IPS-18c (cell line): ENCODE measurements around the gene KBTBD12.

Source experiments
- H3K4me3 ChIP-seq: 2 replicates; pipeline ENCODE4 v1.7.0; 2013; ENCODE audit warnings: low read depth, mild to moderate bottlenecking, low read length, moderate library complexity; ENCODE audit not compliant: insufficient read depth
- H3K9me3 ChIP-seq: one replicate; pipeline ENCODE4 v1.6.1; 2013; ENCODE audit warnings: mild to moderate bottlenecking, low read length, moderate library complexity; ENCODE audit not compliant: control insufficient read depth, insufficient read depth

Gene KBTBD12

GRCh38 chr3:127929818-127930413 lies 14.9 kb downstream of the KBTBD12 start:
- Histone ChIP-seq H3K9me3 (no peaks in the 10 kb centered on the region), H3K4me3 (no peak overlapping the region)

- H3K4me3 ChIP-seq: no peak overlapping the region
- no peaks in the 10 kb centered on the region for H3K9me3 ChIP-seq
Measured at GRCh38 chr3:127933396-127933795, 18.4 kb downstream of the KBTBD12 start.

GRCh38 chr3:127938800-127939199 lies 23.8 kb downstream of the KBTBD12 start:
- H3K4me3 ChIP-seq: no peak overlapping the region
- no peaks in the 10 kb centered on the region for H3K9me3 ChIP-seq

- H3K9me3 ChIP-seq: no peaks in the 10 kb centered on the region
- H3K4me3 ChIP-seq: no peak overlapping the region
Measured at GRCh38 chr3:127940116-127940515, 25.1 kb downstream of the KBTBD12 start.

- Histone ChIP-seq H3K9me3 (no peaks in the 10 kb centered on the region), H3K4me3 (no peak overlapping the region)
Measured at GRCh38 chr3:127942613-127943012, 27.6 kb downstream of the KBTBD12 start.

GRCh38 chr3:127948211-127948610 lies 33.2 kb downstream of the KBTBD12 start:
- no peak overlapping the region for H3K4me3 ChIP-seq
- no peaks in the 10 kb centered on the region for H3K9me3 ChIP-seq

- Histone ChIP-seq H3K9me3 (no peaks in the 10 kb centered on the region), H3K4me3 (no peak overlapping the region)
Measured at GRCh38 chr3:127949446-127950055, 34.5 kb downstream of the KBTBD12 start.

GRCh38 chr3:127951276-127951675 lies 36.2 kb downstream of the KBTBD12 start:
- Histone ChIP-seq H3K4me3 (no peak overlapping the region), H3K9me3 (no peaks in the 10 kb centered on the region)

- H3K4me3 ChIP-seq: no peak overlapping the region
- no peaks in the 10 kb centered on the region for H3K9me3 ChIP-seq
Measured at GRCh38 chr3:127953091-127954035, 38.3 kb downstream of the KBTBD12 start.

GRCh38 chr3:127954640-127955039 lies 39.6 kb downstream of the KBTBD12 start:
- Histone ChIP-seq H3K4me3 (no peak overlapping the region), H3K9me3 (no peaks in the 10 kb centered on the region)

- no peaks in the 10 kb centered on the region for H3K9me3 ChIP-seq
- H3K4me3 ChIP-seq: no peak overlapping the region
Measured at GRCh38 chr3:127955728-127956127, 40.7 kb downstream of the KBTBD12 start.

- Histone ChIP-seq H3K9me3 (no peaks in the 10 kb centered on the region), H3K4me3 (no peak overlapping the region)
Measured at GRCh38 chr3:127959041-127959440, 44.0 kb downstream of the KBTBD12 start.

GRCh38 chr3:127959873-127960272 lies 44.8 kb downstream of the KBTBD12 start:
- Histone ChIP-seq H3K4me3 (no peak overlapping the region), H3K9me3 (no peaks in the 10 kb centered on the region)

- Histone ChIP-seq H3K4me3 (no peak overlapping the region), H3K9me3 (no peaks in the 10 kb centered on the region)
Measured at GRCh38 chr3:127960421-127960965, 45.5 kb downstream of the KBTBD12 start.

GRCh38 chr3:127961124-127961523 lies 46.1 kb downstream of the KBTBD12 start:
- Histone ChIP-seq H3K4me3 (no peak overlapping the region), H3K9me3 (no peaks in the 10 kb centered on the region)

GRCh38 chr3:127961963-127962362 lies 46.9 kb downstream of the KBTBD12 start:
- H3K4me3 ChIP-seq: no peak overlapping the region
- H3K9me3 ChIP-seq: no peaks in the 10 kb centered on the region

- H3K4me3 ChIP-seq: no peak overlapping the region
- no peaks in the 10 kb centered on the region for H3K9me3 ChIP-seq
Measured at GRCh38 chr3:127962937-127963336, 47.9 kb downstream of the KBTBD12 start.

- Histone ChIP-seq H3K9me3 (no peaks in the 10 kb centered on the region), H3K4me3 (no peak overlapping the region)
Measured at GRCh38 chr3:127964053-127964452, 49.0 kb downstream of the KBTBD12 start.
